GM12873 (cell line): Measurements from ENCODE around the gene EML4.

Experiments
- CTCF ChIP-seq: IDR thresholded peaks from 2 replicates; pipeline ENCODE4 v1.5.1; 2012; ENCODE audit warnings: low read depth, mild to moderate bottlenecking, moderate library complexity, low read length, control low read depth; ENCODE audit not compliant: insufficient read depth; ENCODE audit errors: missing control alignments

Gene EML4

GRCh38 chr2:42296226-42296625 lies 127.1 kb downstream of the EML4 start:
- no peak for TF ChIP-seq CTCF

- no peak for TF ChIP-seq CTCF
Observed at GRCh38 chr2:42297322-42297936, 128.3 kb downstream of the EML4 start.

- TF ChIP-seq CTCF, result no peak
Observed at GRCh38 chr2:42298132-42298531, 129.0 kb downstream of the EML4 start.

DNA sequence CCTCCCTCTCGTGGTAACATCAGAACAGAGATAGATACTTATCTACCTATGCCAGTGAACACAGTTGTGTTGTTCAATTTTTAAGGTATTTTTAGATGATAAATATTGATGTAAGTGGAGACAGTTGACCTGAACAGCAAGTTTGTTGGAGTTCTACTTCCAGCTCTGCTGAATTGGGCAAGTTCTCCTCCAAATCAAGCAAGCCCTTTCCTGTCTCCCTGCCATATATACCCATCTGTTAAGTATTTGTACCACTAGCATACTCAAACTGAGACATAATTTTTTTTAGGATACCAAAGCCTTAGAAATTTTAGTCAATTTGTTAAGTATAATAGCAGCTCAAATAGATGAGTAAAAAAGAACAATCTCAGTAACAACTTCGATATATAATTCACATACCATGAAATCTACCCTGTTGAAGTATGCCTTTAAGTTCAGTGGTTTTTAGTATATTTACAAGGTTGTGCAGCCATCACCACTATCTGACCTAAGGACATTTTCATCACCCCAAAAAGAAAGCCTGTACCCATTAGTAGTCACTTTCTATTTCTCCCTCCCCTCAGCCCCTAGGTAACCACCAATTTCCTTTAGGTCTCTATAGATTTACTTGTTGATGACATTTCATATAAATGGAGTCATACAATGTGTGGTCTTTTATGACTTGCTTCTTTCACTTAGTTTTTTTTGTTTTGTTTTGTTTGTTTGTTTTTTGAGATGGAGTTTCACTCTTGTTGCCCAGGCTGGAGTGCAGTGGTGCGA lies 130.0 kb downstream of the EML4 start:
- no peak for TF ChIP-seq CTCF

GRCh38 chr2:42300527-42300926 lies 131.4 kb downstream of the EML4 start:
- TF ChIP-seq CTCF, result no peak

GRCh38 chr2:42303252-42303651 lies 134.1 kb downstream of the EML4 start:
- no peak for TF ChIP-seq CTCF

DNA sequence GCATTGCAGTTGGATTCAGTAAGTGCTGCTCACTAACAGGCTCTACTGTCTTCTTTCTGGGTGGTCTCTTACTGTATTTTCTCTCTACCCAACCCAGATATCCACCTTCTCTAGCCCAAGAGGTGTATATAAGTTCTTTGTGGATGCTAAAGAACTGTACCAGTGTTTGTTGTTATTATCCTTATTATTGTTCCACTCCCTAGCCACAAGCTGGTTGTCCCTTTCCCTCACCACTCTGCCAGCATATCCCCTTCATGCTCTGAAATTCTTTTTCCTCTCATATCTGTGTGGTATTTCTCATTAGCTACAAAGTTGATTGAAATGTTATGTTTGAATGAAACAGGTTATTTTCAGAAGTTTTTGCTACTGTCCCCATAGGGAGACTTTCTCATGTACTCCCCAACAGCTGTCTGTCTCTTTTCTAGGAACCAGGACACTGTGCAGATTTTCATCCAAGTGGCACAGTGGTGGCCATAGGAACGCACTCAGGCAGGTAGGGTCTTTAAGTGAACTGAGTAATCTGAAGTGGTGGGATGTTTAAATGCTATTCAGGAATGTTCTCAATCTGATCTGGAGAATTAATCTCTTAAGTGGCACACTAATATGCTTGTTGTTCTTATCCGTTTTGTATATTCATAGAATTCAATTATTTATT lies 135.0 kb downstream of the EML4 start:
- TF ChIP-seq CTCF, result no peak
